Skeletal muscle cell (primary cell): ENCODE measurements around the gene FNIP1.
A peak's percentile ranks its signal among the peaks of the same experiment; 100 is the strongest.
"Not testable (repeated sequence)": the region's sequence is repeated elsewhere in the genome, so short reads cannot be mapped to it uniquely, and the experiment has no call there.

Experiments
- DNase-seq: peaks from one replicate; pipeline ENCODE4 v3.0.0-alpha.2; 2010; ENCODE audit warnings: low read depth
- H3K4me3 ChIP-seq: 2 replicates; pipeline ENCODE4 v1.5.1; 2011; ENCODE audit warnings: low read depth, mild to moderate bottlenecking, control low read depth, low read length, moderate library complexity

The FNIP1 gene

DNA sequence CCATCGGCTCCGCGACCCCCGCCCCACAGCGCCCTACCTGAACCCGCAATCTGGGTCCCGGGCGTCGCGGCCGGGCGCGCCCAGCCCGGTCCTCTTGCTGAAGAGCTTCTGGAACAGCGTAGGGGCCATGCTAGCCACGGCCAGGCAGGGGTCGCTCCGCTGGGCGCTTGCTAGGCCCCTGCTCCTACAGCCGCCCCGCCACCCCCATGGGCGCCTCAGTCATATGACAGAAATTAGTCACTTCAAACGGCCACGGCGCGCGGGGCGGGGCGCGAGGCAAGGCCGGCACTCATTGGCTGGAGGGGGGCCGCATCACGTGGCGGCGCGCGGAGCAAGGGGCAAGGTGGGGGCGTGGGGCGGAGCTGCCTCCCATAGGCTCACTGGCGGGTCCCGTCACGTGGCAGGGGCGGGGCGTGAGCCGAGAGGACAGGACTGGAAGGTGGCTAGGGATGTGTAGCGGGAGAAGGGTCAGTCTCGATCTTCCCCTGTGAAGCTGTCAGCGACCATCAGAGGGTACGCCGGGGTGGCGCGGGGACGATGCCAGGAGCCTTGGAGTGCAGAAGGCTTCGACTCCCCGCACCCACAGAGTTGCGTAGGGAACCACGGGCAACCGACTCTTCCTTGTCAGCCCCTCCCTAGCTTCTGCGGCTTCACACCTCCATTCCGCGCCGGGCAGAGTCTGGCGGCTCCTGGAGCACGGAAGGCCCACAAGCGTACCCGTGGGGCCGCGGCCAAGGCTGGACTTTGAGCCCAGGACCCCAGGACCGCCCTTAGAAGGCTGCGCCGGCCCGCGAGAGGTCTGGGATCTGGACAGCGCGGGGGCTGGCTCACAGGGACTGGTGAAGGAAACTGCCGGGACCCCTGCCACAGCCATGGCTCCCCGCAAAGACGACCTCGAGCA lies at the start of gene FNIP1:
Gene FNIP1, minus strand, starts transcription at position 225 of the 901 bp plus-strand sequence. Its CDS starts 96 bp downstream, at position 129.
- H3K4me3 ChIP-seq, result peak within 1 kb of the TSS; percentile 92
- DNase-seq, result peak; percentile 92

DNA sequence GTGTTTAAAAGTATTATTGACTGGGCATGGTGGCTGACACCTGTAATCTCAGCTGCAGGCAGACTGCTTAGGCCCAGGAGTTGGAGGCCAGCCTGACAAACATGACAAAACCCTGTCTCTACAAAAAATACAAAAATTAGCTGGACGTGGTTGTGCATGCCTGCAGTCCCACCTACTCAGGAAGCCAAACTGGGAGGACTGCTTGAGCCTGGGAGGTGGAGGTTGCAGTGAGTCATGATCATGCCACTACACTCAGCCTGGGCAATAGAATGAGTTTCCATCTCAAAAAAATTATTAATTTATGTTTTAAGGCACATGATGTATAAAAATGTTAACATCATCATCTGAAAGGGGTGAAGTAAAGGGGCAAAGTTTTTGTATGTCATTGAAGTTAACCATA lies 49.7 kb upstream of the FNIP1 start:
- no peak for DNase-seq
- no peak overlapping the region for H3K4me3 ChIP-seq

DNA sequence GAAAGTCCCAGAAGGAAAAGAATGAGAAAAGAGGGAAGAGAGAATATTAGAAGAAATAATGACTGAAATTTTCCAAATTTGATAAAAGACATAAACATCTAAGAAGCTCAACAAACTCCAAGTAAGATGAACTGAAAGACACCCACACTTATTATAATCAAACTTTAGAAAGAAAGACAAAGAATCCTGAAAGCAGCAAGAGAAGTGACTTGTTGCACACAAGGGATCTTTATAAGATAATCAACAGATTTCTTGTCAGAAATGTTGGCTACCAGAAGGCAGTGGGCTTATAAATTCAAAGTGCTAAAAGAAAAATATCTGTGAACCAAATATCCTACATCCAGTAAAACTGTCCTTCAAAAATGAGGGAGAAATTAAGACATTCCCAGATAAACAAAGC lies 49.0 kb upstream of the FNIP1 start:
- no peak for DNase-seq

DNA sequence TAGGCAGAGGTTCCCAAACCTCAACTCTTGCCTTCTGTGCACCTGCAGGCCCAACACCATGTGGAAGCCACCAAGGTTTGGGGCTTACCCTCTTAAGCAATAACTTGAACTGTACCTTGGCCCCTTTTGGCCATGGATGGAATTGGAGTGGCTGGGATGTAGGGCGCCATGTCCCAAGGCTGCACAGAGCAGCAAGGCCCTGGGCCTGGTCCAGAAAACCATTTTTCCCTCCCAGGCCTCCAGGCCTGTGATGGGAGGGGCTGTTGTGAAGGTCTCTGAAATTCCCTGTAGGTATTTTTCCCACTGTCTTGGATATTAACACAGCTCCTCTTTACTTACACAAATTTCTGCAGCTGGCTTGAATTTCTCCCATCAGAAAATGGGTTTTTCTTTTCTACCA lies 46.2 kb upstream of the FNIP1 start:
- not testable (repeated sequence) for DNase-seq, H3K4me3 ChIP-seq

More for the DNA sequence above, 49.0 kb upstream of the FNIP1 start:
- no peak overlapping the region for H3K4me3 ChIP-seq

DNA sequence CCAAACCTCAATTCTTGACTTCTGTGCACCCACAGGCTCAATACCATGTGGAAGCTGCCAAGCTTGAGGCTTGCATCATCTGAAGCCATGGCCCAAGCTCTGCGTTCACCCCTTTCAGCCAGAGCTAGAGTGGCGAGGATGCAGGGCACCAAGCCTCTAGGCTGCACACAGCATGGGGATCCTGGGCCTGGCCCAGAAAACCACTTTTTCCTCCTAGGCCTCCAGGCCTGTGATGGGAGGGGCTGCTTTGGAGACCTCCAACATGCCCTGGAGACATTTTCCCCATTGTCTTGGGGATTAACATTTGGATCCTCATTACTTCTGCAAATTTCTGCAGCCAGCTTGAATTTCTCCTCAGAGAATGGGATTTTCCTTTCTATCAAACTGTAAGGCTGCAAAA lies 35.9 kb upstream of the FNIP1 start:
- not testable (repeated sequence) for DNase-seq, H3K4me3 ChIP-seq

DNA sequence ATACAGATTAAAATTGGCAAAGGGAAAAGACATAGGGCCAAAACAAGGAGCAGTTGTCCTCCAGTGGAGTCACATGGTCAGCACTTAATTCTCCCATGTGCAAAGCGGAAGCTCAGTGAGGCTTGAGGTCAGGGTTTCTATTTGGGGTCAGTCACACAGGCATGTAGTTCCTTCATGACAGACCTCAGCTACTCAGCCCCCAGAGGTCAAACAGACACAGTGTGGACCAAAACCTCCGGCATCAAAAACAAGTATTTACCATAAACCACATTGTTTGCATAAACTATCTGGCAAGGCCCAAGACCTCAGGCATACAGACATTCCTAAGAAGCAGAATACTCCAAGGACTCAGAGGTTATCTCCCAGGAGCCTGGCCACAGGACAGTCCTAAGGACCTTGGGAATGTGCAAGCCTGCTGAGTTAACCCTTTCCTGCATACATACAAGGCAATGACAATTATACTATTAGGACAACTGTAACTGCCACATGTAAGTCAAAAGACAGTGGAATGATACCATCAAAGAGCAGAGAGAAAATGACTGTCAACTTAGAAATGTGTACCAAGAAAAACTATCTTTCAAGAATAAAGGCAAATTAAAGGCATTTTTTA lies 28.7 kb upstream of the FNIP1 start:
- no peak for DNase-seq
- H3K4me3 ChIP-seq, result no peak overlapping the region

DNA sequence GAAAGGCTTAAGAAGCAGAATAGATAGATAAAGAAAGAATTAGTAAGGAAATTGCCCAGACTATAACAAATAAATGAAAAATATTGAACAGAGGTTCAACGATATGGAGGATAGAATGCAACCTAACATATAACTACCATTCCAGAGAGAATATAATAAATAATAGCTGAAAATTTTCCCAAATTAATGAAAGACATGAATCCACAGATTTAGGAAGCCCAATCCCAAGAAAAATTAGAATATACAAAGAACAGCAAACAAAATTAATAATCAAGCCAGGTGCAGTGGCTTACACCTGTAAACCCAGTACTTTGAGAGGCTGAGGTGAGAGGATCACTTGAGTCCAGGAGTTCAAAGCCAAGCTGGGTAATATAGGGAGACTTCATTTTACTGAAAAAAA lies 27.8 kb upstream of the FNIP1 start:
- DNase-seq, result no peak
- H3K4me3 ChIP-seq, result no peak overlapping the region

DNA sequence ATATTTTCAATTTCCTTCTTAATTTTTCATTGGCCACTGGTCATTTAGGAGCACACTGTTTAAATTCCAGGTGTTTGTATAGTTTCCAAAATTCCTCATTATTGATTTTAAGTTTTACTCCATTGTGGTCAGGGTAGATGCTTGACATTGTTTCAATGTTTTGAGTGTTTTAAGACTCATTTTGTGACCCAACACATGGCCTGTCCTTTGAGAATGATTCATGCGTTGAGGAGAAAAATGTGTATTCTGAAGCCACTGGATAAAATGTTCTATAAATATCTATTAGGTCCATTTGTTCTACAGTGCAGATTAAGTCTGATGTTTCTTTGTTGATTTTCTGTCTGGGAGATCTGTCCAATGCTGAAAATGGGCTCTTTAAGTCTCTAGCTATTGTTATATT lies 24.4 kb upstream of the FNIP1 start:
- no peak overlapping the region for H3K4me3 ChIP-seq
- DNase-seq, result no peak

DNA sequence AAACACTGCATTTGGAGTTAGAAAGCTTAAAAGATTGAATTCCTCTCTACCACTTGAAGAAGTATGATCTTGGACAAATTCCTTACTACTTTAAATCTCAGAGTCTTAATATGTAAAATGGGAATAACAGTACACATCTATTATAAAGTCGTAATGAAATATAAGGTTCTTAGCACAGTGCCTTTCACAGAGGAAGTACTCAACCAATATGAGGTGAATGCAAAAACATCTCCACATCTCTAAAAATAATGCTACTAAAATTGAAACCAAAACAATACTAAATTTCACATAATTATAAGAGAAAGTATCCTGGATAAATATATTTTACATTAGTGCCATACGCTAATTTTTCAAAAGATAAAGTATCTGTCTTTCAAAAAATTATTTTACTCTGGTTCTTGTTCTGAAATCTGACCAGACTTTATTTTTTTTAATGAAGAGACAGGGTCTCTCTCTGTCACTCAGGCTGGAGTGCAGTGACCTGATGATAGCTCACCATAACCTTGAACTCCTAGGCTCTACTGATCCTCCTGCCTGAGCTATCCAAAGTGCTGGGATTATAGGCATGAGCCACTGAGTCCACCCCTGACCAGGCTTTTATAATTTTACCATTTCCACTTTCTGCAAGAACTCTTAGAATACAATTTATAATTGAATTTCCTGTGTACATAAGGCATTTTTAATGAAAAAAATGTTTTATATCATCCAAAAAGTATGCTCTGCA lies 21.3 kb upstream of the FNIP1 start:
- no peak overlapping the region for H3K4me3 ChIP-seq

DNA sequence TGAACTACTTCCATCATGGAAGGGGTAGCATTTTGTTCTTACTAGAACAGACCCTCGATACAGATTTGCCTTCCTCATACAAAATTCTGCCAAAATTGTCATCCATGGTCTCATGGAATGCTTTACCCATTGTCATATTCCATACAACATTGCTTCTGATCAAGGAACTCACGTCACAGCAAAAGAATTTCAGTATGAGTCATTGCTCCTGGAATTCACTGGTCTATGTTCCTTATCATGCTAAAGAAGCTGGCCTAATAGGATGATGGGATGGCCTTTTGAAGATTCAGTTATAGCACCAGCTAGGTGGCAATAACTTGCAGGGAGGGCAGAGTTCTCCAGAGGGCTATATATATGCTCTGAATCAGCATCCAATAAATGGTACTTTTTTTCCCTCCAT lies 18.2 kb upstream of the FNIP1 start:
- peak; percentile 39 for DNase-seq

More for the DNA sequence above, 21.3 kb upstream of the FNIP1 start:
- DNase-seq, result no peak

DNA sequence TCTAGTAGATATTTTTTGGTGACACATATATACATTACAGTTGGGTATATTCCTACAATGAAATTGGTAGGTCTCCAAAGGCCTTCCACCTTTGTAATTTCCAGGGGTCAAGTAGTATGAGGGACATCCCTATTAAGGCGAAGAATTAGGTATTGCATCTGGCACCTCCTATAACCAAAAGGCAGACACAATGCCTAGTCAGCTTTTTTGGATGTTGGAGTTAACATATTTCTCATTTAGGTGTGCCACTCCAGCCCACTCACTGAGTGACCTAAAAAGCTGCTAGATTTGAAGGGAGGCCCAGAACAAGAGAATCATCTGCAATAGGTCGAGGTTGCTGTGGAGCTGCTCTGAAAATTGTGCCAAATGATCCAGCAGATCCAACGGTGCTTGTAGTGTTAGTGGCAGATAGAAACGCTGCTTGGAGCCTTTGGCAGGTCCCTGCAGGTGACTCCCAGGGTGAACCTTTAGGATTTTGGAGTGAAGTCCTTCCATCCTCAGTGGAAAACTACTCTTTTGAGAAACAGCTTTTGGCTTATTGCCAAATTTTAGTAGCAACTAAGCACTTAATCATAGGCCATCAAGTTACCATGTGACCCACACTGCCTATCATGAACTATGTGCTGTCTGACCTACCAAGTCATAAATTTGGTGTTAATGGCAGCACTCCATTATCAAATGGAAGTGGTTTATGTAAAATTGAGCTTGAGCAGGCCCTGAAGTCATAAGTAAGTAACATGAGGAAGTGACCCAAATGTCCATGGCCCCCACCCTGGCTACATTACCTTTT lies 15.7 kb upstream of the FNIP1 start:
- no peak for DNase-seq
- no peak overlapping the region for H3K4me3 ChIP-seq

More for the DNA sequence above, 18.2 kb upstream of the FNIP1 start:
- no peak overlapping the region for H3K4me3 ChIP-seq

DNA sequence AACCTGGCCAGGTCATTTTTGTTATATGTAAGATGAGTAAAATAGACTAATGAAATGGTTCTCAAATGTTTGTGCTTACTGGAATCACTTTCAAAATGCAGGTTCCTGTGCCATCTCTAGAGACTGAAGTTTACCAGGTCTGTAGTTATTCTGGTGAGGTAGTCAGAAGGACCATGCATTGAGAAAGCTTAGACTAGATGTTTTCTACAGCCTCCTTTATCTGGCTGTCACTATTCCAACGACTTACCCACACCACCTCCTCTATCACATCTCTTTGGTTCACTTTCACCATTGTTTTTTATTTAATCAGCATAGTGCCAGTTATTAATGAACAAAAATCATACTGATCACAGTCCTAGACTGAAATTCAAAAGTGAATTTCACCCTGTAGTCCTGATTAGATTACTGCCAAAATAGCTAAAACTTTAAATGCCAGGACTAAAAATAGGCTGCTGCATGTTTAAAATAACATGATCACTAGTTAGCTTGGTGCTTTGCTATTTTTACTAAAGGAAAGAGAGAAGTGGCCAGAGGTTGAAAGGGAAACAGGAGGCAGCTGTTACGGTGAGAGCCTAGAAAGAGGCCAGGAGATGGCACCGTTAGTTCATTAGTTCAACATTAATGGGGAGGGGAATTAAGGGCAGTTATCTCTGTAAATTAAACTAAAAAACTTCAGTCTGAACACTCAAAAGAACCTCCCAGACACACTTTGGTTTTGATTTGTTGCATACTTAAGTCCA lies 13.9 kb upstream of the FNIP1 start:
- no peak overlapping the region for H3K4me3 ChIP-seq
- no peak for DNase-seq

DNA sequence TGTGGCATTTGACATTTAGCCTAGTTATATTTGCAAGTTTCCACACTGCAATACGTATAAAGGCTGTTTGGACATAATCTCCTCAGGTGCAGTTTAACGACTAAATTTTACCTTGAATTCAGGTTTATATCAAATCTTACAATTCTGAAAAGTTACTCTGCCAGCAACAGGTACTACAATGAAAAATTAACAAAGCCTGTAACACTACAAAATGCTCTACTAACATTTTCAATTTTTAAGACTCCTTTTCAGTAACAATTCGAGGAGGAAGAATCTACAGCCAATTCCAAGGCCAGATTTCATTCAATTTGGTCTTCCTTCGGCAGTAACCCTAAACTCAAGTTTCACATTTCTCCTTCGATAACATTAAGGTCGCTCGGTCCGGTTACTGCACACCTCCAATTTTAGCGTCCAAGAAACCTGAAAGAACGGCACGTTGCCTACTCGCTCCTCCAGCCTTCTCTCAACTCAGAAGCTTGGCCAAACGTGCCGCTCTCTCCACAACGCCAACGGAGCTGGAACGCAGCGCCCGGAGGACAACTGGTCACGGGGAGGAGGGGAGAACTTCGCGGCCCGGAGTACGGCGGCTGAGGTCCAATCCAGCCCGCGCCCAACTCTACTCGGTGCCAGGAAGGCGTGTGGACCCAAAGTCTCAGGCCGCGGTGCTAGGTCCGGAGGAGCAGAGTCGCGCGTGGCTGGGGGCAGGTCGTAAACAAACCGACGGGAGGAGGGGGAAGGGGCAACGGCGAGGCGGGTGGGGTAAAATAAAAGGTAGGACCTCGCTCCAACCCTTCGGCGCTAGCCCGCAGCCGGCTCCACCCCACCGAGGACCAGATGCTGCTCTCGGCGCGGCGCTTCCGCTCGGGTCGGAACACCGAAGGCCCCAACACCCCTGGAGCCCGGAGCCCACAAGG lies 681 bp downstream of the FNIP1 start:
- no peak for DNase-seq
- H3K4me3 ChIP-seq, result peak overlapping the region; percentile 92

DNA sequence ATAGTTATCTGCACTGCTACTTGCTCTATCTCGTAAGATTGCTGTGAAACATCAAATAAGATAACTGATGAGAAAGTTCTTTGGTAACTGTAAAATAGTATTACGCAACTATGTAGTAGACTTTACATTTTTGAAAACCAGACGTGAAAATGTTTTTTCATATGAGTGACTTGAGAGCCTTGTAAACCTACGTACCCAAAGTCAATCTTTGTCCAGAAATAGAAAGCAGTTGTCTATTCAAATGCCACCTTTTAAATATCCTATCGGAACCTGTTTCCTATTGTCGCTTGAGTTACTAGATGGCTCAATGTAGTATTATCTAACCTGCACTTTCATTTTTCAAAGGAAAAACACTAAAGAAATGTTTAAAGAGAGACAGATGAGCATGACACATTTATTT lies 1.6 kb downstream of the FNIP1 start:
- H3K4me3 ChIP-seq, result peak overlapping the region; percentile 92
- no peak for DNase-seq

DNA sequence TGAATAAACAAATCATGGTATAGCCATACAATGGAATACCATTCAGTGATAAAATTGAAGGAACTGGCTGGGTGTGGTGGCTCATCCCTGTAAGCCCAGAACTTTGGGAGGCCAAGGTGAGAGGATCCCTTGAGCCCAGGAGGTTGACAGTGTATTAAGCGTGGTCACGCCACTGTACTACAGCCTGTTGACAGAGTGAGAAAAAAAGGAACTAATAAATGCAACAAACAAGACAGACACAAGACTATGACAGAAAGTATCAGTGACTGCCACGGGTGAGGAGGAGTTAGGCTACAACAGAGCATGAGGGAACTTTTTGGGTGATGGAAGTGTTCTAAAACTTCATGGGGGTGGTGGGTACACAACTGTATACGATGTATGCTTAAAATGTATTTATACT lies 2.2 kb downstream of the FNIP1 start:
- no peak for DNase-seq

DNA sequence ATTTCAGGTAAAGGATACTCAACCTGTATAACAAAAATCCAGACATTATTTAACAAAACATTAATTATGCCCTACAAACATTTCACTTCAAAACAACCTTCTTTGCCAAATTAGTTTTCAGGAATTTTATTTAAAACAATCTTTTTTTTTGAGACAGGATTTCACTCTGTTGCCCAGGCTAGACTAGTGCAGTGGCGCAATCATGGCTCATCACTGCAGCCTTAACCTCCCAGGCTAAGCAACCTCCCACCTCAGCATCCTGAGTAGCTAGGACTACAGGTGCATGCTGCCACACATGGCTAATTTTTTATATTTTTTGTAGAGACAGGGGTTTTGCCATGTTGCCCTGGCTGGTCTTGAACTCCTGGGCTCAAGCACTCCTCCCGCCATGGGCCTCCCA lies 3.9 kb downstream of the FNIP1 start:
- no peak overlapping the region for H3K4me3 ChIP-seq
- no peak for DNase-seq

More for the DNA sequence above, 2.2 kb downstream of the FNIP1 start:
- no peak overlapping the region for H3K4me3 ChIP-seq

DNA sequence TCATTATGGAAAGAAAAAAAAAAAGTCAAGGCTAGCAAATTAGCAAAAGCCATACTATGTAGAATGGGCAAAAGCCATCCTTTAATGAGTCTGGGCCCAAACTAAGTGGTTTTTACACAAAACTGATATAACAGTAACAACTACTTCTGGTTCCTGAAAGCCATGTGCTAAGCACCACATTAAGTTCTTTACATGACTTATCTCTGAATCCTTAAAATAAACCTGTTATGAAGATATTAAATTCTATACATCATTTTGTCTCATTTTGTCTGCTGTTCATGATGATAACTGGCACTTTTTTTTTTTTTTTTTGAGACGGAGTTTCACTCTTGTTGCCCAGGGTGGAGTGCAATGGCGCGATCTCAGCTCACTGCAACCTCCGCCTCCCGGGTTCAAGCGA lies 5.0 kb downstream of the FNIP1 start:
- no peak for DNase-seq
- no peak overlapping the region for H3K4me3 ChIP-seq

DNA sequence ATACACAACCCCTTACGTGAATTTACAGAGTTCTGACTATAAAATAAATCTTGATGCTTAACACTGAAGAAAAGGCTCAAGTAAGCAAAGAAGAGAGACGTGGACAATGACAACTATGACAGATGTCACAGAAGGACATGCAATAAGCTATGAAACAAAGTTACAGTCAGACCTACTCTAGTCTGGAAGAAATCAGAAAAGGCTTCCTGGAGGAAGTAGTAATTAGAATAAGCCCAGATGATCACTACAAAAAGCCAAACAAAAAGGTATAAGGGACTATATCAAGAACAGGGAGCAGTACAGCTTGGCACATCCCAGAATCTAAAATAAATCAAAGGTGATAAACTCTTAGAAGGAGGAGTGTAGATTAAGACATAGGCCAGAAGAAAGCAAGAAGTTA lies 6.3 kb downstream of the FNIP1 start:
- no peak overlapping the region for H3K4me3 ChIP-seq
- DNase-seq, result no peak
